NCI-H1417 treated with DMSO at 0.1 percent for 48 hours (cell line): ENCODE results near the gene LTC4S.
"Not testable (repeated sequence)": the region's sequence is repeated elsewhere in the genome, so short reads cannot be mapped to it uniquely, and the experiment has no call there.

ENCODE experiments used
- DNase-seq: peaks from one replicate; lab custom pipeline; 2025; lab: John Stamatoyannopoulos, UW

Gene LTC4S

GRCh38 chr5:179793468-179794139 is at the start of gene LTC4S:
Gene LTC4S, plus strand, starts transcription at chr5:179793986. Its CDS starts 95 bp downstream, at chr5:179794081.
- no peak for DNase-seq

GRCh38 chr5:179744106-179744505 is 49.7 kb upstream of the LTC4S start:
- not testable (repeated sequence) for DNase-seq

GRCh38 chr5:179746872-179747271 is 46.9 kb upstream of the LTC4S start:
- no peak for DNase-seq

- no peak for DNase-seq
Observed at GRCh38 chr5:179747811-179748210, 46.0 kb upstream of the LTC4S start.

GRCh38 chr5:179749857-179750508 is 43.8 kb upstream of the LTC4S start:
- no peak for DNase-seq

- no peak for DNase-seq
Observed at GRCh38 chr5:179753971-179754370, 39.8 kb upstream of the LTC4S start.

- DNase-seq: no peak
Observed at GRCh38 chr5:179755022-179755421, 38.8 kb upstream of the LTC4S start.

GRCh38 chr5:179758955-179759354 is 34.8 kb upstream of the LTC4S start:
- no peak for DNase-seq

- DNase-seq: no peak
Observed at GRCh38 chr5:179759581-179760551, 33.9 kb upstream of the LTC4S start.

GRCh38 chr5:179762079-179762780 is 31.6 kb upstream of the LTC4S start:
- DNase-seq: no peak

GRCh38 chr5:179762781-179763176 is 31.0 kb upstream of the LTC4S start:
- no peak for DNase-seq

GRCh38 chr5:179763215-179763945 is 30.4 kb upstream of the LTC4S start:
- DNase-seq: no peak

GRCh38 chr5:179764056-179764455 is 29.7 kb upstream of the LTC4S start:
- DNase-seq: no peak

- DNase-seq: no peak
Observed at GRCh38 chr5:179765400-179765799, 28.4 kb upstream of the LTC4S start.

GRCh38 chr5:179766021-179766725 is 27.6 kb upstream of the LTC4S start:
- no peak for DNase-seq

- no peak for DNase-seq
Observed at GRCh38 chr5:179766726-179767455, 26.9 kb upstream of the LTC4S start.

- DNase-seq: no peak
Observed at GRCh38 chr5:179767496-179768100, 26.2 kb upstream of the LTC4S start.

- DNase-seq: no peak
Observed at GRCh38 chr5:179768326-179769085, 25.3 kb upstream of the LTC4S start.

- no peak for DNase-seq
Observed at GRCh38 chr5:179769271-179769670, 24.5 kb upstream of the LTC4S start.
